Thymus (tissue), 14 donors: ENCODE measurements around the gene MRPL3. TPM values are rescaled to one million over a fixed set of nuclear protein-coding genes. Genes with fewer than 3 reads are reported as not detected.

ENCODE experiments used
- DNase-seq, 9 donors: peaks; one replicate each; pipeline ENCODE4 v3.0.0-alpha.2; 2013; ENCODE audit warnings: low spot score in 9 of 9, low read depth in 6 of 9, missing footprints in 1 of 9
- H3K27ac ChIP-seq, 2 donors: one replicate each; pipeline ENCODE4 v1.5.1; 2013; ENCODE audit warnings: control low read depth in 1 of 2, low read depth in 1 of 2, low read length in 1 of 2, mild to moderate bottlenecking in 1 of 2, moderate library complexity in 1 of 2
- H3K27me3 ChIP-seq, 2 donors: one replicate each; pipeline ENCODE4 v1.5.1; 2013; ENCODE audit warnings: low read length in 1 of 2; ENCODE audit not compliant: control insufficient read depth in 2 of 2, insufficient read depth in 1 of 2
- H3K36me3 ChIP-seq, 2 donors: one replicate each; pipeline ENCODE4 v1.5.1; 2013; ENCODE audit warnings: low read length in 1 of 2, mild to moderate bottlenecking in 1 of 2, moderate library complexity in 1 of 2; ENCODE audit not compliant: control insufficient read depth in 2 of 2, insufficient read depth in 2 of 2
- H3K4me1 ChIP-seq, 2 donors: one replicate each; pipeline ENCODE4 v1.5.1; 2013; ENCODE audit warnings: low read length in 2 of 2; ENCODE audit not compliant: control insufficient read depth in 2 of 2, insufficient read depth in 2 of 2
- H3K4me3 ChIP-seq, 2 donors: one replicate each; pipeline ENCODE4 v1.5.1; 2013; ENCODE audit warnings: low read length in 2 of 2, control low read depth in 1 of 2, mild to moderate bottlenecking in 1 of 2
- H3K9me3 ChIP-seq, 2 donors: one replicate each; pipeline ENCODE4 v1.5.1; 2013; ENCODE audit warnings: low read length in 1 of 2, mild to moderate bottlenecking in 1 of 2; ENCODE audit not compliant: control insufficient read depth in 2 of 2, insufficient read depth in 1 of 2
- WGBS: extraction: QIAGEN DNeasy Blood & Tissue Kit; methylation state at CpG from one replicate; pipeline ENCODE4 v1.1.7; 2013; 5-methylcytosine and 5-hydroxymethylcytosine counted together
- long read RNA-seq, 10 donors: transcript quantifications; one replicate each; lab custom pipeline, GENCODE V29; 2026
- polyA plus RNA-seq: library from polyadenylated mRNA; stranded (reverse); fragments of 200-250 nt; gene quantifications from one replicate; pipeline ENCODE4 v1.2.3, GENCODE V29; 2013
- total RNA-seq: library from RNA; stranded (reverse); fragments of 120-200 nt; gene quantifications from one replicate; pipeline ENCODE4 v1.2.4, GENCODE V29; 2013
- donor health status: healthy.

Gene MRPL3
- total RNA-seq (112 TPM), polyA plus RNA-seq (77.8 TPM)
- long read RNA-seq, donor 1, transcript MRPL3-201 (10 exons, 1,706 nt), result major isoform, 9 of 11 reads
- long read RNA-seq, donor 1, partial matches to known transcripts, result 0 of 11 reads
- long read RNA-seq, donor 1, other reads (novel, unspliced or antisense), result 0 of 11 reads
- long read RNA-seq, donor 2, transcript MRPL3-208 (4 exons, 813 nt), result minor isoform, 6 of 77 reads
- long read RNA-seq, donor 2, transcript MRPL3-201 (10 exons, 1,706 nt), result major isoform, 58 of 77 reads
- long read RNA-seq, donor 2, partial matches to known transcripts, result 13 of 77 reads
- long read RNA-seq, donor 2, other reads (novel, unspliced or antisense), result 0 of 77 reads
- long read RNA-seq, donor 3, transcript MRPL3-208 (4 exons, 813 nt), result minor isoform, 5 of 103 reads
- long read RNA-seq, donor 3, transcript MRPL3-201 (10 exons, 1,706 nt), result major isoform, 68 of 103 reads
- long read RNA-seq, donor 3, partial matches to known transcripts, result 28 of 103 reads
- long read RNA-seq, donor 3, other reads (novel, unspliced or antisense), result 0 of 103 reads
- long read RNA-seq, donor 4, transcript MRPL3-201 (10 exons, 1,706 nt), result major isoform, 24 of 25 reads
- long read RNA-seq, donor 4, partial matches to known transcripts, result 0 of 25 reads
- long read RNA-seq, donor 4, other reads (novel, unspliced or antisense), result 0 of 25 reads
- long read RNA-seq, donor 5, transcript MRPL3-201 (10 exons, 1,706 nt), result major isoform, 84 of 152 reads
- long read RNA-seq, donor 5, transcript MRPL3-209 (10 exons, 1,377 nt), result minor isoform, 7 of 152 reads
- long read RNA-seq, donor 5, partial matches to known transcripts, result 57 of 152 reads
- long read RNA-seq, donor 5, other reads (novel, unspliced or antisense), result 0 of 152 reads
- long read RNA-seq, donor 6, transcript MRPL3-201 (10 exons, 1,706 nt), result major isoform, 41 of 43 reads
- long read RNA-seq, donor 6, partial matches to known transcripts, result 0 of 43 reads
- long read RNA-seq, donor 6, other reads (novel, unspliced or antisense), result 0 of 43 reads
- long read RNA-seq, donor 7, transcript MRPL3-201 (10 exons, 1,706 nt), result major isoform, 44 of 54 reads
- long read RNA-seq, donor 7, partial matches to known transcripts, result 5 of 54 reads
- long read RNA-seq, donor 7, other reads (novel, unspliced or antisense), result 0 of 54 reads
- long read RNA-seq, donor 8, transcript MRPL3-201 (10 exons, 1,706 nt), result major isoform, 17 of 18 reads
- long read RNA-seq, donor 8, partial matches to known transcripts, result 0 of 18 reads
- long read RNA-seq, donor 8, other reads (novel, unspliced or antisense), result 0 of 18 reads
- long read RNA-seq, donor 9, transcript MRPL3-201 (10 exons, 1,706 nt), result major isoform, 23 of 27 reads
- long read RNA-seq, donor 9, partial matches to known transcripts, result 0 of 27 reads
- long read RNA-seq, donor 9, other reads (novel, unspliced or antisense), result 0 of 27 reads
- long read RNA-seq, donor 10, transcript MRPL3-201 (10 exons, 1,706 nt), result major isoform, 32 of 42 reads
- long read RNA-seq, donor 10, partial matches to known transcripts, result 6 of 42 reads
- long read RNA-seq, donor 10, other reads (novel, unspliced or antisense), result 0 of 42 reads

- 2% methylated on average over 47 of the region's 47 CpGs for WGBS
- peaks cover 0 to 4% of the 10 kb centered on the region in 2 donors for H3K27me3 ChIP-seq
- H3K27ac ChIP-seq, result peak within 1 kb of the TSS; percentile 61 to 85
- DNase-seq, result peak; percentile 49 to 90 (median 71)
- peaks cover 4 to 20% of the 10 kb centered on the region in 2 donors for H3K36me3 ChIP-seq
- no peaks in the 10 kb centered on the region for H3K9me3 ChIP-seq
- peak within 1 kb of the TSS; percentile 94 to 97 for H3K4me3 ChIP-seq
- peaks cover 8 to 11% of the 10 kb centered on the region in 2 donors for H3K4me1 ChIP-seq
Measured at GRCh38 chr3:131502530-131503319, at the start of gene MRPL3. Gene MRPL3, minus strand, starts transcription at chr3:131502971. Its CDS starts 150 bp downstream, at chr3:131502821.

- H3K36me3 ChIP-seq, result no peaks in the 10 kb centered on the region
- DNase-seq, result peak in 1 of 9 donors; percentile 7
- H3K27me3 ChIP-seq, result no peaks in the 10 kb centered on the region
- no peak overlapping the region for H3K27ac ChIP-seq
- H3K4me3 ChIP-seq, result no peak overlapping the region
- H3K4me1 ChIP-seq, result no peaks in the 10 kb centered on the region
- 90% methylated on average over 4 of the region's 4 CpGs for WGBS
- H3K9me3 ChIP-seq, result no peaks in the 10 kb centered on the region
Measured at GRCh38 chr3:131551761-131552160, 49.0 kb upstream of the MRPL3 start.

- no peak overlapping the region for H3K4me3 ChIP-seq
- no peaks in the 10 kb centered on the region for H3K27me3 ChIP-seq
- no peak for DNase-seq
- H3K9me3 ChIP-seq, result no peaks in the 10 kb centered on the region
- H3K27ac ChIP-seq, result no peak overlapping the region
- no peaks in the 10 kb centered on the region for H3K36me3 ChIP-seq
- H3K4me1 ChIP-seq, result no peaks in the 10 kb centered on the region
- WGBS, result 77% methylated on average over 4 of the region's 4 CpGs
Measured at GRCh38 chr3:131550562-131551465, 48.0 kb upstream of the MRPL3 start.

- Histone ChIP-seq H3K9me3 (no peaks in the 10 kb centered on the region), H3K4me3 (no peak overlapping the region), H3K27me3 (no peaks in the 10 kb centered on the region), H3K27ac (no peak overlapping the region), H3K4me1 (no peaks in the 10 kb centered on the region), H3K36me3 (no peaks in the 10 kb centered on the region)
- 90% methylated on average over 1 of the region's 1 CpG for WGBS
- no peak for DNase-seq
Measured at GRCh38 chr3:131549340-131549739, 46.6 kb upstream of the MRPL3 start.

GRCh38 chr3:131547585-131547984 is 44.8 kb upstream of the MRPL3 start:
- DNase-seq, result no peak
- Histone ChIP-seq H3K27me3 (no peaks in the 10 kb centered on the region), H3K27ac (no peak overlapping the region), H3K4me1 (no peaks in the 10 kb centered on the region), H3K36me3 (no peaks in the 10 kb centered on the region), H3K4me3 (no peak overlapping the region), H3K9me3 (no peaks in the 10 kb centered on the region)
- 98% methylated on average over 1 of the region's 1 CpG for WGBS

GRCh38 chr3:131546441-131546840 is 43.7 kb upstream of the MRPL3 start:
- Histone ChIP-seq H3K4me1 (no peaks in the 10 kb centered on the region), H3K27me3 (no peaks in the 10 kb centered on the region), H3K27ac (no peak overlapping the region), H3K4me3 (no peak overlapping the region), H3K9me3 (no peaks in the 10 kb centered on the region), H3K36me3 (no peaks in the 10 kb centered on the region)
- DNase-seq, result no peak

GRCh38 chr3:131544557-131544956 is 41.8 kb upstream of the MRPL3 start:
- Histone ChIP-seq H3K4me3 (no peak overlapping the region), H3K27me3 (no peaks in the 10 kb centered on the region), H3K36me3 (no peaks in the 10 kb centered on the region), H3K4me1 (no peaks in the 10 kb centered on the region), H3K9me3 (no peaks in the 10 kb centered on the region), H3K27ac (no peak overlapping the region)
- no peak for DNase-seq
- 95% methylated on average over 2 of the region's 2 CpGs for WGBS
